ENCODE data around the gene STRIP1.

The STRIP1 gene

GRCh38 chr1:110098222-110099026 is 64.0 kb downstream of the STRIP1 start:
- DNase-seq = no peak

- DNase-seq = no peak
Observed at GRCh38 chr1:110100335-110100734, 65.9 kb downstream of the STRIP1 start.

- DNase-seq = no peak
Observed at GRCh38 chr1:110102081-110102480, 67.7 kb downstream of the STRIP1 start.

Data from NCI-H1048 (cell line).